NCI-H146 treated with DMSO at 0.1 percent for 48 hours (cell line): ENCODE results near the gene RAD18.

ENCODE experiments used
- DNase-seq: peaks from one replicate; lab custom pipeline; 2025; ENCODE audit not compliant: unreplicated experiment; lab: John Stamatoyannopoulos, UW

Gene RAD18

GRCh38 chr3:8903191-8903590 lies 60.1 kb downstream of the RAD18 start:
- DNase-seq, result no peak

- no peak for DNase-seq
These were observed 62.4 kb downstream of the RAD18 start for GRCh38 chr3:8900869-8901268.

DNA sequence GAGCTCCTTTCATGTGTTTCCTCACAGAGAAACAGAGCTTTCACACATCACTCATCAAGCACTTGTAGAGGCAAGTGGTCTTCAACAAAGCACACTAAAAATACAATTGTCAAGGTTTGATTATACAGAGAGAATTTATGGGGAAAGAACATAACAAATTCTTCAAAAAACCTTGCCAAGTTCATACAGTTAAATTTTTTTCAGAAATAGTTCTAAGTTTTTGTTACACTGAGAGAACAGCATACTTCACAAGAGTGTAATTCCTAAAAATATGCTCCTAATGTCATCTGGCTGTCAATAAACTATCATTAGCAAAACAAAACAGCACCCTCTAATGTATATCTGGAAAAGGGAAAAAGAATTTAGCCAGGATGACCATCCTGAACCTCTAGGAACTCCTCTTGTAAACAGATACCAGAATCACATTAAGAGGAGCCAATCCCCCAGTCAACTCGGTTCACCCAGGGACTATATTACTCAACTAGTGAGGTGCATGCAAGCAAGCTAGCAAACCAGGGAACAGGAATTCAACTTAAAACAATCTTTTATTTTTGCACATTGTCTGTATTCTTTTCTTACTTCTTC lies 63.3 kb downstream of the RAD18 start:
- DNase-seq, result no peak

- no peak for DNase-seq
These were observed 67.4 kb downstream of the RAD18 start for GRCh38 chr3:8895829-8896228.

GRCh38 chr3:8893001-8893400 lies 70.3 kb downstream of the RAD18 start:
- DNase-seq, result no peak

- DNase-seq, result no peak
These were observed 71.5 kb downstream of the RAD18 start for GRCh38 chr3:8891774-8892173.

- no peak for DNase-seq
These were observed 72.0 kb downstream of the RAD18 start for GRCh38 chr3:8891303-8891702.

GRCh38 chr3:8888301-8888915 lies 74.9 kb downstream of the RAD18 start:
- DNase-seq, result no peak

DNA sequence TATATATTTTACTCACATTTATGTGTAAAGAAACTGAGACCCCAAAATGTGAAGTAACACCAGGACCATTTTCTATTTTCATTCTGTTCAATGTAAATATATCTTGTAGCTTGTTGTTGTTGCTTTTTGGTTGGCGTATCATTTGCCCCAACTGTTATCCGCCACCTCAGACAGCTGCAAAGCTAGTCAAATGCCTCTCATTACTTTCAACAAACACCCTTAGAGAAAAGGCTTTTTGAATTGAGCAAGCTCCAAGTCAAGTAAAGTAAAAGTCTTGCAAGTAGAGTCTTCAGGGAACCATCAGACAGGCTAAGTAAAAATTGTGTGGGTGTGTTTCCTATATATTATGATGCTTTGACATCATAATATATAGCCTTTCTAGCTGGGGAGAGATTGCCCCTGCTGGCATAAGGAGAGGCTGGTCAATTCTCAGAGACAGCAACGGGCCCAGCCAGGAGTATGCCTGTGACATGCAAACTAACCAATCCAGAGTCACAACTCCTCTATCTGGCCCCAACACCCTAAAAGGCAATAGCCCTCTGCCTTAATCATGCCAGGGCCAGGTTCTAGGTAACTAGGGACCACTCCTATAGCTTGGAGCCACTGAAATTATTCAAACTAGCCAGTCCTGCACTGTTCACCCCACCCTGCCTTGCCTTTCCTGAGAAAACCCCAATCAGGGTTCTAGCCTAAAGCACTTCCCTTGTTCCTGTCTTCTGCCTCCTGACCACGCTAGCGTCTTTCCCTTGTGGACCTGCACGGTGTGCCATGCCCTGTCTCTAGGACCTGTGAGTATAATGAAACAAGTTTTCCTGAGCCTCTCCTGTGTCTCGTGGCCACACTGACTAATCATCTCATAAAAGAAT lies 75.6 kb downstream of the RAD18 start:
- DNase-seq, result no peak

GRCh38 chr3:8886546-8886945 lies 76.7 kb downstream of the RAD18 start:
- DNase-seq, result no peak

- no peak for DNase-seq
These were observed 77.5 kb downstream of the RAD18 start for GRCh38 chr3:8885536-8886316.

DNA sequence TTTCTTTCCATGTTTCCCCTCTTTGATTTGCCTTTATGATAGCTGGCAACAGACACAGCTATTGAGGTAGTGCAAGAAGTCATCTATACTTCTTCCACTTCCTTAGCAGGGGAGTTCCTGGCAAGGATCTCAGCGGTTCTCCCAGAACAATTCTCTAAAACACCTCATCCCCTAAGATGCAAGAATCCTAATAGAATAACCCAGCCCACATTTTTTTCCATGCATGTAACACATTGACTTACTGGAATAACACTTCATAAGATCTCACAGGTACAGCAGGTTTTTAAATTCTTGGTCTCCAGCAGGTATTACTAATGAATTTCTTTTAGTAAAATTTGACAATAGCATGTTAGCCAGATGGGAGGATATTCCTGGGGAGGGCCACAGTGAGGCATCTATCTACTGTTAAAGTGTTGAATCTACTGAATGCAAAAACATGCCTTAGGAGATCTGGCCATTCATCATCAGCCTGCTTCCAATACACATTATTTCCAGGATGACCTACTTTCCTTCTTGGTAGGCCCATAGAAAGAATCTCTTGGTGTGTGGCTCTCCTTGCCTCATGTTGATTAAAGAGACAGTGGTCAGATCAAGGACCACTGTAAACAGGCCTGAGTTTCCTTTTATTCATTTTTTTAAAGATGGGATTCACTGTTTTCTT lies 78.5 kb downstream of the RAD18 start:
- DNase-seq, result no peak

DNA sequence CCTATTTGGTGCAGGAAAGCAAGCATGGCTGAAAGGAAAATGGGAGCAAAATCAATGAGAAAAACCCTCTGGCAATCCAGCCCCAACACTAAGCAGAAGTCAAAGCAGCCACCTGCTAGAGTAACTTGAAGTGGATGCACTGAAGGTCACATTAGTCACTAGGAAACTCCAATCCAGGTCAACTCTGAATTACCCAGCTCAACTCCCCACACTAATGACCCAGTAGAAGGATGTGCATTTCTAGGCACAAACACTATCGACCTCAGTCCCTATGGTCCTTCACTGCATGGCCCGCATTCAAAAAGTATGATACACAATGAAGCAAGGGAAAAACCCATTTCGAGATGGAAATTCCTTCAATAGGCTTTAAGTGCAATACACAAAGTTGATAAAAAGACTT lies 80.6 kb downstream of the RAD18 start:
- DNase-seq, result no peak

GRCh38 chr3:8882171-8882593 lies 81.1 kb downstream of the RAD18 start:
- no peak for DNase-seq

DNA sequence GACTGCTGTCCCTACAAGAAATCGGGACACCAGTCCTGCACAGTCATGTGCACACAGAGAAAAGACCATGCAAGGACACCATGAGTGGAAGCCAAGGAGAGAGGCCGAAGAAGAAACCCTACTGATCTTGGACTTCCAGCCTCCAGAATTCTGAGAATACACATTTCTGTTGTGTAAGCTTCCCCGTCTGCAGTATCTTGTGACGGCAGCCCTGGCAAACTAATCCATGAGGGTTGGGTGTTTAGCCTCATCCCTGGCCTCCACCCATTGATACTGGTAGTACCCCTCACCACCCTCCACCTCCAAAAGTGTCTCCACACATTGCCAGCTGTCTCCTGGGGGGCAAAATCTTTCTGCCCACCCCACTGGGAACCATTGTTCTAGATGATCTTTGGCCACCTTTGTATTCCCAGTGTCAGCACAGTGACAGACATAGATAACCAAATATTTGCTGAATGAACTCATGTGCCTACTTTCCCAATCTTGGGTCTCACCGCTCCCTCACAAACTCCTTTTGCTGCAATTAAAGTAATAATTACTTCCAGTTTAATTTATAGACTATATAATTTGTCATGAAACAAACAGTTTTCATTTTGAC lies 83.8 kb downstream of the RAD18 start:
- no peak for DNase-seq

GRCh38 chr3:8875836-8876235 lies 87.4 kb downstream of the RAD18 start:
- DNase-seq, result no peak

GRCh38 chr3:8873740-8874139 lies 89.5 kb downstream of the RAD18 start:
- no peak for DNase-seq

DNA sequence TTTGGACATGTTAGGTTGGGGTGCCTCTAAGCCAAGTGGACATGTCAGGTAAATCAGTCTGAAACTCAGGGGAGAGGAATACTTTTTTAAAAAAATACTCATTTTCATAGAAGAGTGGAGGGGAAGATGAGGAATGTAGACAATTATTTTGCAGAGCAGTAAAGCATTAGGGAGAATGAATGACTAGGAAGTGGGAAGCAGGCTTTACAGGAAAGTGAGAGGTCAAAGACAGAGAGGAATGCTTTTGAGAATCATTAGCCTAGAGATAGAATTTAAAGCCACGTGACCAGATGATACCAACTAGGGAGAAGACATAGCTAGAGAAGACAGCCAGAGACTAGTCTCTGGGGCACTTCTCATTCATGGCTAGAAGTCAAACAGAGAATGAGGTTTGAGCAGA lies 91.0 kb downstream of the RAD18 start:
- no peak for DNase-seq

- no peak for DNase-seq
These were observed 92.0 kb downstream of the RAD18 start for GRCh38 chr3:8871306-8871705.

GRCh38 chr3:8870134-8870533 lies 93.1 kb downstream of the RAD18 start:
- DNase-seq, result no peak

GRCh38 chr3:8869613-8870012 lies 93.7 kb downstream of the RAD18 start:
- DNase-seq, result no peak
